Measurements from ENCODE around the gene STK35.

DNA sequence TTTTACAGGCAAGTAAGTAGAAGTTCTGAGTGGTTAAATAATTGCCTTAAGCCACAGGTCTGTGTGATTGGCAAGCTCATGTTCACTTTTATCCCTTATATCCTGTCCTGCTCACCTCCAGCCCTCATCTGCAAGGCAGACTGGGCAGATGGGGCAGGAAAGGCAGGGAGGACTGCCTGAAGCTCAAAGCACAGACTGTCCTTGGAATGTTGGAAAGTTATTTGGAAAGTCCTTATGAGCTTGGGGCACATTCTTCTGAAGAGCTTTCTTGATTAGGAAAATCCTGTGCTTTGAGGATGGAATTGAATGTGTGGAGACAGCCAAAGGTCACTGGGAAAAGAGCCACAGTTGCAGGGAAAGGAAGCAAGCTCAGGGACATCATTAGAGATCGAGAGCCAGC lies 48.9 kb upstream of the STK35 start:
- TF ChIP-seq, protein P1, sequence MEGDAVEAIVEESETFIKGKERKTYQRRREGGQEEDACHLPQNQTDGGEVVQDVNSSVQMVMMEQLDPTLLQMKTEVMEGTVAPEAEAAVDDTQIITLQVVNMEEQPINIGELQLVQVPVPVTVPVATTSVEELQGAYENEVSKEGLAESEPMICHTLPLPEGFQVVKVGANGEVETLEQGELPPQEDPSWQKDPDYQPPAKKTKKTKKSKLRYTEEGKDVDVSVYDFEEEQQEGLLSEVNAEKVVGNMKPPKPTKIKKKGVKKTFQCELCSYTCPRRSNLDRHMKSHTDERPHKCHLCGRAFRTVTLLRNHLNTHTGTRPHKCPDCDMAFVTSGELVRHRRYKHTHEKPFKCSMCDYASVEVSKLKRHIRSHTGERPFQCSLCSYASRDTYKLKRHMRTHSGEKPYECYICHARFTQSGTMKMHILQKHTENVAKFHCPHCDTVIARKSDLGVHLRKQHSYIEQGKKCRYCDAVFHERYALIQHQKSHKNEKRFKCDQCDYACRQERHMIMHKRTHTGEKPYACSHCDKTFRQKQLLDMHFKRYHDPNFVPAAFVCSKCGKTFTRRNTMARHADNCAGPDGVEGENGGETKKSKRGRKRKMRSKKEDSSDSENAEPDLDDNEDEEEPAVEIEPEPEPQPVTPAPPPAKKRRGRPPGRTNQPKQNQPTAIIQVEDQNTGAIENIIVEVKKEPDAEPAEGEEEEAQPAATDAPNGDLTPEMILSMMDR (IDR thresholded peaks at IDR 0.05; ENCODE audit: extremely low read depth in 1 of 2, insufficient read depth in 1 of 2, low read depth in 1 of 2, low read length in 2 of 2) = no peak
- TF ChIP-seq POLR2A (IDR thresholded peaks at IDR 0.05; ENCODE audit: low read depth, low read length) (no peak), POLR2AphosphoS5 (IDR thresholded peaks at IDR 0.05; ENCODE audit: insufficient read depth, low read depth, low read length) (no peak), EZH2 (IDR thresholded peaks at IDR 0.05; ENCODE audit: borderline replicate concordance, low read depth, low read length, severe bottlenecking) (no peak), MYC (IDR thresholded peaks at IDR 0.05; ENCODE audit: low read depth, low read length) (no peak)
- TF ChIP-seq, protein P2, sequence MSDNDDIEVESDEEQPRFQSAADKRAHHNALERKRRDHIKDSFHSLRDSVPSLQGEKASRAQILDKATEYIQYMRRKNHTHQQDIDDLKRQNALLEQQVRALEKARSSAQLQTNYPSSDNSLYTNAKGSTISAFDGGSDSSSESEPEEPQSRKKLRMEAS (IDR thresholded peaks at IDR 0.05; ENCODE audit: insufficient read depth, insufficient read length) = no peak

Data from endothelial cell of umbilical vein (primary cell).